Hematopoietic multipotent progenitor cell treated with erythropoietin and hydrocortisone succinate and interleukin-3 and kit ligand, for 15 days (in vitro differentiated cells): Measurements from ENCODE around the gene MAML2.

Experiments used
- DNase-seq: peaks from one replicate; pipeline ENCODE4 v3.0.0-alpha.2; 2015; ENCODE audit warnings: low spot score

The MAML2 gene

GRCh38 chr11:96238563-96239135, 104.3 kb downstream of the MAML2 start:
- no peak for DNase-seq

GRCh38 chr11:96237766-96238266, 105.2 kb downstream of the MAML2 start:
- no peak for DNase-seq

- DNase-seq = no peak
Observed at GRCh38 chr11:96235751-96236150, 107.2 kb downstream of the MAML2 start.

- no peak for DNase-seq
Observed at GRCh38 chr11:96234866-96235441, 108.0 kb downstream of the MAML2 start.

- no peak for DNase-seq
Observed at GRCh38 chr11:96232132-96232531, 110.9 kb downstream of the MAML2 start.

DNA sequence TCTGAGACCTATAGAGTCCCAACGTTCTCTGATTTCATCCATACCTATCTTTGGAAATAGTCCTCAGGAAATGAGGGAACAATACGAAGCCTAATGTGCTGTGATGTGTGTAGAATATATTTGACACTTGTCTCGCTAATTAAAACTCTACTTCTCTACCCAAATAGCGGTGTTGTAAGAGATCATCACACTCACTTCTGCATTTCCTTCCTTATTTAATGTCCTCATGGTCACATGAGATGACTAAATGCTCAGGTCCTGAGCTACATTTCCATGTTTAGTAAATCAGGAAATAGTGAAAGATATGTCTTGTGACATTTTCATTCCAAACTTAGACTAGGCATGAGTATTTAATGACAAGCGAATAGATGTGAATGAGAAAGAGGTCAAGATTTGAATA, 112.3 kb downstream of the MAML2 start:
- no peak for DNase-seq

DNA sequence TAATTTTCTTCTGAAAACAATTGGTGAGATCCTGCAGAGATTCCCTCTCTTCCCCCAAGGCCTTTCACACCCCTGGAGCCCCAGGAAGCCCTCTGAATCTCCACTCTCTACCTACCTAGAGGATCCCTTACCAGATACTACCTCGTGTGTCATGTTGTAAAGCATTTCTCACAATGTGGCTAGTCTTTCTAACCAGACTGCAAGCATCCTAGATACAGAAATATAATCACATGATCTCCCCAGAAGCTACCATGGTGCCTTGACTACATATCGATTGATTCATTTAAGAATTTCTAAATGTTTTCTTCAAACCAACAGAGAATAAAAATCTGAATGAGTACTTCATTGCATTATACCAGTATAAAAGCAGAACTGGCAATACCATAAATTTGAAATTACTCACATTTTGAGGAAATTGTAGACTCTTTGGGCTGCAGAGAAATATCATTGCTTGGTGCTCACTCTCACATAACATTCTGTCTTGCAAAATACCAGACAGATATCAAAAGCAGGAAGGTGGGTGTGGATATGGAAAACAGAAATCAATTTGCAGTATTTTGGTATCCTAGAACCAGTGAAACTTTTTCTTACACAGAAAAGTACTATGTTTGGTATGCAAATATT, 113.5 kb downstream of the MAML2 start:
- DNase-seq = no peak

- DNase-seq = no peak
Observed at GRCh38 chr11:96228910-96229309, 114.1 kb downstream of the MAML2 start.

- DNase-seq = no peak
Observed at GRCh38 chr11:96228473-96228891, 114.5 kb downstream of the MAML2 start.

GRCh38 chr11:96227244-96227643, 115.8 kb downstream of the MAML2 start:
- DNase-seq = no peak

- DNase-seq = no peak
Observed at GRCh38 chr11:96223083-96223482, 119.9 kb downstream of the MAML2 start.

DNA sequence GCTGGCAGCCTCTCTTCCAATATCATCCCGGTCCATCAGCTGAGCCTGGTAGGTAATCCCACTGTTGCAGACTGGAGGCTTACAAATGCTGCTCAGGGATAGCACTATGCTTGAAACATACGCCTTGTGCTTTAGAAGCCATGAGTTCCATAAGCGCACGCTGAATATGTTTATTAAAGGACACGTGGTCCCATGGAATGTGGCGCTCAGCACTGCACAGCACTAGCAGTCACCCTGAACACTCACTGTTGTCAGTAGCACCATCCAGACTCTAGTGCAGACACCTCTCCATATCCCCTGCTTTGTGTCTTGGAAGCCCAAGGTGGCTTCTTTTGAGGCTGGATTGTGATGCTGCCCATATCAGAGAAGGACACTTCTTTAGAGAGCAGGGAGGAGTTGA, 120.9 kb downstream of the MAML2 start:
- DNase-seq = no peak

GRCh38 chr11:96221244-96222070, 121.5 kb downstream of the MAML2 start:
- no peak for DNase-seq

DNA sequence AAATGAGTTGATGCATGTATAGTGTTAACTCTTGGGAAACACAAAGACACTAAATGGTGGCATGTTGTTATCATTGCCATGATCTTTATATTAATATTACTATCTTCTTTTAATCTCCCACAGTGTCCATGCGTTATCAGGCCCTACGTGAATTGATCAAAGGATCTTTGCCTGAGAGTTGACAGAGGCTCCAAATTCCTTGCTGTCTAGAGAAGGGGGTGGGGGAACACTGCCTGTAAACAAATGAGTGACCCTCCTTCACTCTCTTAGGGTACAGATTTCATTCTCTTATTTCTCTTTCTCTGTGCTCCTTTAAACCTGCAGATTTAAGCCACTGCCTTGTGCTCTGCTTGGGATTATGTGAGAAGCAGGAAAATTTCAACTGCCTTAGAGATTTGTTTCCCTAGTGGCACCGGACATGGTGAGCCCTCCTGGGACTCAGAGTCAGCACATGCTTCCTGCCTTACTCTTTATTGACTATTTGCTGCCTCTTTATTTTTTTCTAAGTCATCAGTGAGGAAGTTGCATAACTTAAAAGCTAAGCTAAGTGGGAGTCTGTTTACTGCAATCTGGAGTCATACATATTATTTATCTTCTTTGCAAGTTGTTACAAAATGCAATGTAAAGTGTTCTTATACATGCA, 122.9 kb downstream of the MAML2 start:
- no peak for DNase-seq

GRCh38 chr11:96218901-96219300, 124.1 kb downstream of the MAML2 start:
- no peak for DNase-seq

DNA sequence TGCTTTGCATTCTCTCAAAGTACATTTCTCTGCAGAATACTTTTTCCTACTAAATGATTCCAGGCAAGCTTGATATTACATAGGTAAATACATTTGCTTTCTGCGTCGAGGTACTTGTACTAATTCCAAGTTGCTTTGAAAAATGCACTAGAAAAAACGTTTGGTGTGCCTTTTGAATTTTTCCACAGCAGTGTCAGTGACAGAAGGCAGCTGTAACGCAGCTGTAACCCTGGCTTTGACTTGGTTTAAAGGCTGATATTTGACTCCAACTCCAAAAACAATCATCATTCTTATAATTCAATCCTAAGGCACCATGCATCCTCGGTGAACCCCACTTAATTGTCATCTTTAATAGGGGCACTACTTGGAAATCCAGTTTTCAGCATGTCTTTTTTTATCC, 125.0 kb downstream of the MAML2 start:
- DNase-seq = no peak

DNA sequence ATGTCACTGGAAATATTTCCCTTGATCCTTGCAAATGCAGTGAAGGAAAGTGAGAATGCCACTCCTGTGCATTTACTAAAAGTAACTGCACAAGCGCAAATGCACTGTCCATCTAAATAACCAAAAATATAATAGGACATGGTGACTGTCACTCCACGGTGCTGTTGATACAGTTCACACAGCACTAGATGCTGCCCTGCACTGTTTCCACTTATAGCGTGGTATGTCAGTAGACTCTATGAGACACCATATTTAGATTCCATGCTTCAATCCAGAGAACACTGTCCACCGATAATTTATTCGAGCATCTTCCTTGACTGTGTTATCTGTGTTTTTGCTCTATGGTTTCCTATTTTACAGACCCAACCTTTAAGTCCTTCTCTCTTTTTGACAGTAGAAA, 125.8 kb downstream of the MAML2 start:
- DNase-seq = no peak

DNA sequence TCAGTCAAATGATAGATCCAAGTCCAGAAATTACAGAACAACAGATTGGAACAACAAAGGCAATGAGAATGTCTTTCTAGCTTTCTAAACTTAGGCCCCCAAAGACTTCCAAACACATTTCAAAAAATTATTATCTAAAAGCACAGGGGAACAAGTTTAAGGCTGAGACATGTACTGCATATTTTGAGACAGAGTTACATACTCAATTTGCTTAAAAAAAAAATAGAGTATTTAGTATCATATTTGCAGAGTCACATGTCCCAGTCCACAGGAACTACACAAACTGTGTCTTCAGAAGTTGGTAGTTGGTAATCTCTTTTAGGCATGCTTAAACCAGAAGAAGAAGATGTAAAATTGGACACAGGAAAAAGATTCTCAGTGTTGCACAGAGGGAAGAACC, 127.2 kb downstream of the MAML2 start:
- no peak for DNase-seq

GRCh38 chr11:96215110-96215782, 127.7 kb downstream of the MAML2 start:
- no peak for DNase-seq

GRCh38 chr11:96214777-96215109, 128.3 kb downstream of the MAML2 start:
- DNase-seq = no peak

- DNase-seq = no peak
Observed at GRCh38 chr11:96213500-96213899, 129.5 kb downstream of the MAML2 start.

DNA sequence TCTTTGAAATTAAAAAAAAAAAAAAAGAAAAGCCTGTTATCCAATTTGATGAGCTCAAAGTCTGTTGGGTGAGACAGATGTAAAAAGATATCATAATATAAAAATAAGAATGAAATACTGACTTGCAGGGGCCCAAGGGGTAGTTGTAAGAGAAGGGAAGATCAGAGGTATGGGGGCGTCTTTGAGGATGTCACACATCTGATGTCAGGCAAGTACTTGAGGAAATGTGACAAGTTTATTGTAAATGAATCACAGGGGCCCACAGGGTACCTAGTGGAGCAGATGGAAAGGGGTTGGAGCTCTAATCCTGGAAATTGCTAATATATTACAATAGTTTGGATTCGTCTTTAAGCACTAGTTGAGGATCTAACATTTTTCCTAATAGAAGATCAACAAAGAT, 131.6 kb downstream of the MAML2 start:
- no peak for DNase-seq
